Heart right ventricle (tissue), 16 donors: ENCODE measurements around the gene GPR25. TPM values are rescaled to one million over a fixed set of nuclear protein-coding genes. Genes with fewer than 3 reads are reported as not detected.

ENCODE experiments used
- ATAC-seq, 8 donors: fragments of 200-7000 bp; cut with Tn5 transposase; one replicate each; pipeline ENCODE4 v1.9.1; 2020; ENCODE audit warnings: mild to moderate bottlenecking in 8 of 8, moderate library complexity in 8 of 8, moderate number of reproducible peaks in 1 of 8
- DNase-seq, 2 donors: peaks; one replicate each; pipeline ENCODE4 v3.0.0-alpha.2; 2020
- H3K27ac ChIP-seq, 10 donors: fragments of 200-600 bp; sonication (generic) in 2 of 10; one replicate each; pipeline versions ENCODE4 v1.5.0 to v1.8.0; 2020 to 2022; ENCODE audit warnings: mild to moderate bottlenecking in 3 of 10
- H3K27me3 ChIP-seq, 7 donors: fragments of 200-600 bp; one replicate each; pipeline ENCODE4 v1.8.0; 2021 to 2022; ENCODE audit warnings: mild to moderate bottlenecking in 2 of 7
- H3K36me3 ChIP-seq, 9 donors: fragments of 200-600 bp; sonication (generic) in 1 of 9; one replicate each; pipeline versions ENCODE4 v1.5.0 to v1.8.0; 2020 to 2022; ENCODE audit warnings: mild to moderate bottlenecking in 2 of 9
- H3K4me1 ChIP-seq, 9 donors: fragments of 200-600 bp; sonication (generic) in 1 of 9; one replicate each; pipeline versions ENCODE4 v1.5.0 to v1.8.0; 2020 to 2022; ENCODE audit warnings: mild to moderate bottlenecking in 4 of 9
- H3K4me3 ChIP-seq, 10 donors: fragments of 200-600 bp; sonication (generic) in 2 of 10; one replicate each; pipeline versions ENCODE4 v1.5.0 to v1.8.0; 2020 to 2022; ENCODE audit warnings: mild to moderate bottlenecking in 7 of 10, moderate library complexity in 2 of 10
- H3K9me3 ChIP-seq, 11 donors: fragments of 200-600 bp in 10 of 11; sonication (generic) in 2 of 11; one replicate each; pipeline versions ENCODE4 v1.5.0 to v1.8.0; 2013 to 2022; ENCODE audit warnings: mild to moderate bottlenecking in 2 of 11, control low read depth in 1 of 11, moderate library complexity in 1 of 11
- CTCF ChIP-seq, 9 donors: fragments of 200-600 bp; sonication (generic) in 2 of 9; IDR thresholded peaks; one replicate each; pipeline versions ENCODE4 v1.5.0 to v1.8.0; 2021 to 2022; ENCODE audit warnings: antibody characterized with exemption in 9 of 9, mild to moderate bottlenecking in 5 of 9, moderate library complexity in 1 of 9
- WGBS, 2 donors: extraction: QIAGEN DNeasy Blood & Tissue Kit; methylation state at CpG; one replicate each; pipeline ENCODE4 v1.1.7; 2013; ENCODE audit warnings: inconsistent platforms in 1 of 2; 5-methylcytosine and 5-hydroxymethylcytosine counted together
- intact Hi-C, 10 donors: fragments of 100-400 bp; cut with DNase I; formaldehyde crosslinking; loops; one replicate each; pipeline versions ENCODE4 v1.11.1 to v1.14.2; 2022
- polyA plus RNA-seq, 2 donors: library from polyadenylated mRNA; stranded (reverse); fragments of 200-250 nt; gene quantifications; one replicate each; pipeline ENCODE4 v1.2.3, GENCODE V29; 2013
- total RNA-seq, 10 donors: library from RNA; stranded (reverse); fragmentation: NEBNext Ultra II Directional in 3 of 10; extraction: Animal tissue kit (Norgen Biotek cat#: 25700) in 3 of 10; gene quantifications; one replicate each; pipeline versions ENCODE4 v1.2.1 to v1.2.4, GENCODE V29; 2021 to 2023
- donor health status: Arrhythmogenic right ventricular cardiomyopathy.
- donor health status: ischemic (EF 13 %, LVEDD 7.1; RV severe dilation, severe dysfunction).
- donor health status: healthy with polysubstance abuse.
- donor health status: DM: no; HTN: yes; CAD: no.
- donor health status: DM: no; HTN: no; CAD: no.
- donor health status: ischemic (EF 25% LVEDD 6.9; RV normal size, moderate dysfunction).
- donor health status: ischemic (EF 25% LVEDD 5.7; RV mildly dilated, moderate dysfunction).
- donor health status: healthy.
- donor health status: DM: yes; HTN: yes; CAD: no.
- donor health status: Ischemic cardiomyopathy.
- donor health status: ischemic (EF 35%, LVEDD 5.7; RV mildly dilated, moderate dysfunction).
- donor health status: nonischemic (EF 11% LVEDD 7.7; RV severe dilation, severe dysfunction).
- donor health status: DM: yes; HTN: yes; CAD: no.
- donor health status: PGD.
- donor health status: ischemic (EF 29% LVEDD 5.4; RV normal size, mild dysfunction).
- donor health status: nonischemic (EF 23%, LVEDD 6.1; RV moderate dilation, normal function).

The GPR25 gene
- total and polyA plus RNA-seq, 12 donors, result not detected

GRCh38 chr1:200861937-200862647, 10.7 kb upstream of the GPR25 start:
- H3K4me1 ChIP-seq, result peaks cover 0 to 8% (median 2%) of the 10 kb centered on the region in 9 donors
- H3K4me3 ChIP-seq, result no peak overlapping the region
- H3K27me3 ChIP-seq, result no peaks in the 10 kb centered on the region
- DNase-seq, result no peak
- no peak for ATAC-seq
- no peak for TF ChIP-seq CTCF (IDR thresholded peaks at IDR 0.05)
- 94 to 99% methylated on average over 2 of the region's 2 CpGs for WGBS, 2 donors
- intact Hi-C loops, result no loop called here
- H3K27ac ChIP-seq, result no peak overlapping the region
- peaks cover 0 to 74% (median 8%) of the 10 kb centered on the region in 9 donors for H3K36me3 ChIP-seq
- H3K9me3 ChIP-seq, result no peaks in the 10 kb centered on the region

DNA sequence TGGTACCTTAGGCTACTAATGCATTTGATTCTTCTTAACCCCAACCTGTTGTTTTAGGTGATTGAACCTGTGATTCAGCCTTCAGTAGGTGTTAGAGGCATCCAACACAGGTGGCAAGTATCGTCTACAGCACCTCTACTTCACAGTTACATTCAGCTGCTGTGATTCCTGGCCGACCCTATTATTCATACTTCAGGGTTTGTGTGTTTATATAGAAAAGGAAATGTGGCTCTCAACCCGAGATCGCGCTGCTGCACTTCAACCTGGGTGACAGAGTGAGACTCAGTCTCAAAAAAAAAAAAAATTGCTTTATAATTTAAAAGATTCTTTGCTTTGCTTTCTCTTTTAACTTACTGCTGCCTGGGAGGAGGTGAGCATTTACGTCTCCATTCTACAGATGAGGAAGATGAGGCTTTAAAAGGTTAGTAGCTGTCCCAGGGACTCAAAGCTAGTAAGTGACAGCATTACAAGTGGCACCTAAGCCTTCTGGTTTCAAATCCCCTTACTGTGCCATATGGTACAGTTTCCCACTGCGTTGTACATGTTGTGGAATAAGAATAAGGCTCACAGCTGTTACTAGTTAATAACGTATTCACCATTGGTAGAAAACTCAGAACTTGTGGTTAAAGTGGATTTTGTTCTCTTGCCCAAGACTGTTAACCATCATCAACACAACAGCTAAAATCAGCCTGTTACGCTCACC, 9.9 kb upstream of the GPR25 start:
- H3K9me3 ChIP-seq, result no peaks in the 10 kb centered on the region
- H3K27me3 ChIP-seq, result no peaks in the 10 kb centered on the region
- ATAC-seq, result no peak
- no peak for TF ChIP-seq CTCF (IDR thresholded peaks at IDR 0.05)
- H3K36me3 ChIP-seq, result peaks cover 0 to 66% (median 6%) of the 10 kb centered on the region in 9 donors
- intact Hi-C loops, result no loop called here
- H3K4me1 ChIP-seq, result peaks cover 0 to 5% (median 0%) of the 10 kb centered on the region in 9 donors
- no peak overlapping the region for H3K4me3 ChIP-seq
- no peak for DNase-seq
- 94 to 96% methylated on average over 9 of the region's 9 CpGs for WGBS, 2 donors
- no peak overlapping the region for H3K27ac ChIP-seq

- ATAC-seq (no peak), DNase-seq (no peak)
- Histone ChIP-seq H3K9me3 (no peaks in the 10 kb centered on the region), H3K36me3 (peaks cover 0 to 35% (median 6%) of the 10 kb centered on the region in 9 donors), H3K27ac (no peak overlapping the region), H3K4me1 (peaks cover 0 to 5% (median 0%) of the 10 kb centered on the region in 9 donors), H3K4me3 (no peak overlapping the region), H3K27me3 (peaks cover 0 to 25% (median 19%) of the 10 kb centered on the region in 7 donors)
- 85 to 86% methylated on average over 3 of the region's 3 CpGs for WGBS, 2 donors
- TF ChIP-seq CTCF (IDR thresholded peaks at IDR 0.05), result no peak
- intact Hi-C loops, result no loop called here
Observed at GRCh38 chr1:200866116-200866515, 6.7 kb upstream of the GPR25 start.

DNA sequence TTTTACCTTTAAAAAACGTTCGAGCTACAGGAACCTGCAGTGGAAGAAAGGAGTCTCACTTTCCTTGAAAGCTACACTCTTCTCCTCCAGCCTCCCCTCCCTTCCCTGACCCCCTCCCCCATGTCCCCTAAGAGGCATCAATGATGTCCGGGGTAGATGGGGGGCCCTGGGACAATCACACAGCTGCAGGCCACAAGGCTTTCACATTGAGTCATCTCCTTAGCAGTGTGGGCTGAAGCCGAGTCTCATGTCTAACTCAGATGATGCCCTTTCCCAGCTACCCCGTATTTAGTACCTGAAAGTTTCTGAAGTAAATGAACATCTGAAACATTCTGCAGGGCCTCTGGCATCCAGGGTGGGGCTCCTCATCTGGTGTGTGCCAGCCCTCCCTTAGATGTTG, 6.3 kb upstream of the GPR25 start:
- H3K4me3 ChIP-seq, result no peak overlapping the region
- intact Hi-C loops, result no loop called here
- peaks cover 0 to 29% (median 23%) of the 10 kb centered on the region in 7 donors for H3K27me3 ChIP-seq
- no peak overlapping the region for H3K27ac ChIP-seq
- ATAC-seq (peak in 1 of 8 donors; percentile 61), DNase-seq (no peak)
- peaks cover 0 to 32% (median 6%) of the 10 kb centered on the region in 9 donors for H3K36me3 ChIP-seq
- 43% methylated on average over 5 of the region's 5 CpGs for WGBS, 2 donors
- H3K4me1 ChIP-seq, result peaks cover 0 to 5% (median 0%) of the 10 kb centered on the region in 9 donors
- TF ChIP-seq CTCF (IDR thresholded peaks at IDR 0.05), result no peak
- H3K9me3 ChIP-seq, result no peaks in the 10 kb centered on the region
